ENCODE data around the gene ARHGAP19.

Gene ARHGAP19

DNA sequence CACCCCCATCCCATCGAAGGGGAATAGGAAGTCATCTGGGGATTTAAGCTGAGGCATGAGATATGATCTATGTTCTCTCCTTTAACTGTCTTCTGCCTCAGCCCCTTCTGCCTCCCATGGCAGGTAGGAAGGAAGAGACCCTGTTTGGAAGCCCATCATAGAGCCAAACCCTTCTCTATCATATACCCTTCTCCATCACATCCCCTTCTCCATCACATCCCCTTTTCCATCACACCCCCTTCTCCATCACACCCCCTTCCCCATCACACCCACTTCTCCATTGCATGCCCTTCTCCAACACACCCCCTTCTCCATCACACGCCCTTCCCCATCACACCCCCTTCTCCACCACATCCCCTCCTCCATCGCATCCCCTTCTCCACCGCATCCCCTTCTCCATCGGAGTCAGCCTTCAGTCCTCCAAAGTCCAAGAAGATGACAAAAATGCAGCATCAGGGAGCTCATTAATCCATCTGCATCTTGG lies 99.4 kb downstream of the ARHGAP19 start:
- no peak for DNase-seq (ENCODE audit: low spot score)

GRCh38 chr10:97190450-97190849 lies 102.0 kb downstream of the ARHGAP19 start:
- DNase-seq (ENCODE audit: low spot score) = peak; percentile 69

DNA sequence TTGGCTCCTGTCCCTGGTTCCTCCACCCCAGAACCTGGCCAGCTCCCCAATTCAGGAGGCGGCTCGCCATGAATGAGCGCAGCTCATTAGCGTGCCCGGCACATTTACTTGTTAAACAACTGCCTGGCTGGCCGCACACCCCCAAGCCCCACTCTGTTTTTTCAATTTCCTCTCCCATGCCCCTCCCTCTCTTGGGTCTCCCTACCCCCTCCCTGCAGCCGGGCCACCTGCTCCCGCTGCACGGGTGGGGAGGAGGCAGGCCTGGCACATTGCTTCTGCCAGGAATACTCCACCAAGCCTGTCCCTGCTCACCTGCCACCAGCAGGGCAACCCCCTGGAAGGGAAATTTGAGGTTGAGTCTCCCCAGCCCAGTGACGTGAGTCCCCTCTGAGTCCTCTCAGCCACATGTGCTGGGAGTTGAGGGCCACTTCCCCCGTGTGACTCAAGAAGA lies 104.2 kb downstream of the ARHGAP19 start:
- DNase-seq (ENCODE audit: low spot score) = peak; percentile 53

DNA sequence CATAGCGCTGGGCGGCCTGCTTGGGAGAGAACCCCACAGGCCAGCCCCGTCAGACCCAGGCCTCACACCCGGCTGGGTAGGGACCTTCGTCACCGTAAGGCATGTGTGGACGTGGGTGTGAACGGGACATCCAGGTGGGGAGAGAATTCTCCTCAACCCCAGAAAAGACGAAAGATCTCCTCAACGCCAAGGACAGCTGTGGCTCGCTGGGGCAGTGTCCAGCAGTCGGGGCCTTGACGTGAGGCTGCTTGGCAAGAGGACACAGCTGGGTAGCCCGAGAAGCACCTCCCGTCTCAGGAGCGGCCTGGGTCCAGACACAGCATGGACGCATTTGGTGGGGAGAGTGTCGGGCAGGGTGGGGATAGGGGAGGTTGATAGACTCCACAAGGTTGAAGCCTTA lies 105.5 kb downstream of the ARHGAP19 start:
- no peak for DNase-seq (ENCODE audit: low spot score)

- peak; percentile 48 for DNase-seq (ENCODE audit: low spot score)
These were observed 106.9 kb downstream of the ARHGAP19 start, which contains the start of gene SLIT1 for GRCh38 chr10:97185326-97186058. TSS of gene SLIT1 (minus strand) at chr10:97185959. CDS start at chr10:97185674, 285 bp downstream.

DNA sequence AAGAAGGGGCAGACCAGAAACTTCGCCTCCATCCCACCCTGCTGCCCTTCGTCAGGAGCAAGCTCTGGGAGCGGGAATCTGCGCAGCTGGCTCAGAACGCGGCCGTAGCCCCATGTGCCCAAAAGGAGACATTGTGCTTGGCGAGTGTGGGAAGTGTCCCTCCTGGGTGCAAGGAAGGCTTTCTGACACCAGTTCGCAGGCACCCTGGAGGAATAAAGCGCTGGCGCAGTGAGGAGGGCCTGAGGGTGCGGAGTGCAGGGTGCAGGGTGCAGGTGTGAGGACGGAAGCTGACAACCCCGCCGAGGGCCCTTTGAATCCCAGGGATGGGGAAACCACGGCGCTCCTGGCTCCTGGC lies 107.5 kb downstream of the ARHGAP19 start:
- peak; percentile 2 for DNase-seq (ENCODE audit: low spot score)

- no peak for DNase-seq (ENCODE audit: low spot score)
These were observed 109.1 kb downstream of the ARHGAP19 start for GRCh38 chr10:97183314-97183713.

GRCh38 chr10:97182288-97182990 lies 110.0 kb downstream of the ARHGAP19 start:
- DNase-seq (ENCODE audit: low spot score) = no peak

DNA sequence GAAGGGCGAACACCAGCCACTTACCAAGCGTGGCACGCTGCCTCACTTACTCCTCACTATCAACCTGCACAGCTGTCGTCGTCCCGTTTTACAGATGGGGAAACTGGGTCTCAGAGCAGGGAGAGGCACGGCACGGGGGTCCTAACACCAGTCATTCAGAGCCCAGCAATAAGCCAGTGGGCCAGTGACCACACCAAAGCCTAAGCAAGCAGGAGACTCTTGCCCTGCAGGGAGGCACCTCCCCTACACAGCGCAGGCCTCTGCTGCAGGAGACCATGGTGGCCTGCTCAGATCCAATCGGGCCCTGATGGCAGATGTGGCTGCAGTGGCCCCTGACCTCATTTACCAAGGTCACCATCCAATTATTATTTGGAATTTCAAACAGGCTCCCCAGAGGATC lies 111.5 kb downstream of the ARHGAP19 start:
- no peak for DNase-seq (ENCODE audit: low spot score)

DNA sequence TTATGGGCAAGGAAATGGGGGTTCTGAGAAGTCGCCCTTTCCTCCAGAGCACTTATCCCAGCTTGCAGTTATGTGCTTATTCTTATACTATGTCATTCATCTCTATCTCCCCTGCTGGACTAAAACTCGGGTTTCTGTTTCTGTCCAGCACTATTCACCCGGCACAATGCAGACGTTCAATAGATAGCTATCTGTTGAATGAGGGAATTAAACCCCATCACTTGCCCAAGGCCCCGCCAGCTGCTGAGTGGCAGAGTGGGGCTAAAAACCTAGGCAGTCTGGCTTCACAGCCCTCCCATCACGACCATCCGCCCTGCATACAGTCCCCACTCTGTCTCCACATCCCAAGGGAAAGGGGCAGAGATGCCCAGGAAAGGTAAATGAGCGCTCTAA lies 112.1 kb downstream of the ARHGAP19 start:
- DNase-seq (ENCODE audit: low spot score) = no peak

DNA sequence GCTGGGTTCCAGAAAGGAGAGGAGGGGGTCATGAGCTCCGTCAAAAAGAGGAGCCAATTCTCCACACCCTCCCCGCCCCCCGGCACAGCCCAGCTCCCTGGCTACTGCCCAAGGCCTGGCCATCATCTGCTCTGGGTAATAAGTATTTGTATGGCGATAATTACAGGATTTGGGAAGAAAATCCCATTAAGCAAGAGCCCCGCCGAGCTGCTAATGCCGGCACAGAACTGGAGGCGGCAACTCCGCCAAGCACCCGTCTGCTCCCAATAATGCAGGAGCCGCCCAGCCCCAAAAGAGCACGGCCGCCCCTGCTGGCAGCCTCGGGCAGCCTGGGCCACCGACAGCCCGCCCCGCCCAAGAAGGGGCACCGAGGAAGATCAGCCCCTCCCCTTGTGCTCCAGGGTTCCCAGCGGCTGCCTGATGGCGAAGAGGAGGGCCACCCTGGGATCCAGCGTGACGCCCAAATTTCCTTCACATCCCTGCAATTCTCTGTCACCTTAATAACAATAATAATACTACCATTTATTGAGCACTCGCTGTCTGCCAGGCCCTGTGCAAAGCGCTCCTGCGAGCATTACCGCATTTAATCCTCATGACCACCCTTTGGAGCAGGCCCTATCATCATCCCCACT lies 112.6 kb downstream of the ARHGAP19 start:
- peak; percentile 64 for DNase-seq (ENCODE audit: low spot score)

- DNase-seq (ENCODE audit: low spot score) = no peak
These were observed 113.1 kb downstream of the ARHGAP19 start for GRCh38 chr10:97179311-97179710.

DNA sequence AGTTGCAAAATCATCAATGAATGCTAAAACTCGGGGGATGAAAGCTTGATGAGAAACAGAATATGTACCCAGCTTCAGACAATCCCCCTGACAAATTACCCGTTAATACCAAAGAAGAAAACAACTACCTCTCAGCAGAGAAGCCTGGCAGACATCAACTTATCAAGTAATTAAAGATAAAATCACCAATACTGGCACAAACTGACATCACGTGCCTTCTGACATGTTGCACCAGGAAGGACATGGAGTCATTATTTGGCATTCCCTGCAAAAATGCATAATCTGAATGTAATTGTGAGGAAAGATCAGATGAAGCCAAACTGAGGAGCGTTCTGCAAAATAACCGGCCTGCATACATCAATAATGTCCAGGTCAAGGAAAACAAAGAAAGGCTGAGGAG lies 114.4 kb downstream of the ARHGAP19 start:
- no peak for DNase-seq (ENCODE audit: low spot score)

- no peak for DNase-seq (ENCODE audit: low spot score)
These were observed 116.2 kb downstream of the ARHGAP19 start for GRCh38 chr10:97176226-97176625.

DNA sequence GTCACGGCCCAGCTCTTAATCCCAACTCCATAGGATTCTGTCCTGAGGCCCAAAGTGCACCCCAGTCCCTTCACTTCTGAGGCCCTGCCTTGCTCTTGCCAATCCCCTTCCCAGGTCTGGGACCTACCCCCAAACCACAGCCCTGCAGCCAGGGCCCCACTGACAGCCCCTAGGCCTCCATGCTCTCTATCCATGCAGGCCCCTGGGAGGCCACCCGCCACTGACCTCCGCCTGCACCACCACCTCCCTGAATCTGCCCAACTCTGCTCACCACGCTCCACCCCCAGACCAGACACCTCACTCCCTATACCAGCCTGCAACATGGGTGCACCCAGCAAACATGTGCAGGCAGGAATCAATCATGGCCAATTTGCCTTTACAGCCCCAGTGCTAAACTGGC lies 116.9 kb downstream of the ARHGAP19 start:
- DNase-seq (ENCODE audit: low spot score) = no peak

GRCh38 chr10:97174941-97175340 lies 117.5 kb downstream of the ARHGAP19 start:
- no peak for DNase-seq (ENCODE audit: low spot score)

DNA sequence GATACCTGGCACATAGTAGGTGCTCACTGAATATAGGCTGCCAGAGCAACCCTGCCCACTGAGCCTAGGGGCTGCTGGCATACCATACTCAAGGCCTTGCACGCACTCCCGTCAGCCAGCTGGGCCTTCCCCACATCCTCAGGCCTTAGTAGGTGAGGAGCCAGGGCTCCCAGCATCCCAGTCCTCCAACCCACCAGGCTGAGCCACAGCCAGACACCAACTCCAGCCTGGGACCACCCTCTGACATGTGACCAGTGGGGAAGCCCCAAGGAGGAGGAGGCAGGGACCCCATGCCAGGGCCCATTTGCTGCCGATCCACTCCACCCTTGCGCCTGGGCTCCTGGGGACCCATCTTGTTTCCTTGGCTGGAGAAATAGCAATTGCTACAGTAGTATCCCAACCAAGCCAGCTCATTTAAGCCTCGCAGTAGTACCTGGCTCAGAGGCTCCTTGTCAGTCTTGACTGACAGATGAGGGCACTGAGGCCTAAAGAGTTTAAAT lies 118.1 kb downstream of the ARHGAP19 start:
- no peak for DNase-seq (ENCODE audit: low spot score)

DNA sequence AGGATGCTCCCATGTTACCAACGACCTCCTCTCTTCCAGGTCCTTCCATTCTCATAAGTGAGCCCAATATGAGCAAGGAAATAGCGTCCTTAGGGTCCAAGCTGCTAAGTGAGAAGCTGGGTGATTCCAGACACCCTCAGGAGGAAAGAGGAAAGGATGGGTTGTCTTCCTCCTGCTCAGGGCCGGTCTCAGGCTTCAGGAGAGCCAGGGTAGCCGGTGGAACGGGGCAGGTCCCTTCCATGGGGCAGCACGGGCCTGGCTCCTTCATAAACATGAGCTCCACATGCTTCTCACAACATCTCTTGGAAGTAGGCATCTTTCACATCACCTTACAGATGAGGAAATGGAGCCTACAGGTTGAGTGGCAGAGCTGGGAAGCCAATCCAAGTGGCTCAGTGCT lies 119.4 kb downstream of the ARHGAP19 start:
- no peak for DNase-seq (ENCODE audit: low spot score)
